NCI-H1694 treated with DMSO at 0.1 percent for 48 hours (cell line): Measurements from ENCODE around the gene MLLT6.

Experiments used
- DNase-seq: peaks from one replicate; lab custom pipeline; 2025; lab: John Stamatoyannopoulos, UW

MLLT6 gene

GRCh38 chr17:38766341-38766740, 61.3 kb downstream of the MLLT6 start:
- DNase-seq = no peak

DNA sequence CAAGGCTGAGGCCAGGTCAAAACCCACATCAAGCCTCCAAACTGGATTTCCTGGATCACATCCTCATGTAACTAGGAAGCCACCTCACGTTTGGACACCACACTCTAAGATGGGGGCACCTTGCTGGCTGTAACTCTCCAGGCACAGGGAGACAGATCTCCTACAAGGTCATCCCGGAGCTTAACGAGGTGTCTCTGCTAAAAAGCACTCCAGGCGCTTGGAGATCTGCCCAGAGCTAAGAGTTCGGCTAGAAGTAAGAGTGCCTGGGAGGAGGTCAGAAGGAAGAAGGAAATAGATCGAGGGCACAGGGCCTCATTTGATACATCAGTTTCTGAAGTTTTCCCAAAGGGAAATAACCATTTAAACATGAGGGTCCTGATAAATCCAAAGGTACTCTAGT, 63.3 kb downstream of the MLLT6 start:
- no peak for DNase-seq

DNA sequence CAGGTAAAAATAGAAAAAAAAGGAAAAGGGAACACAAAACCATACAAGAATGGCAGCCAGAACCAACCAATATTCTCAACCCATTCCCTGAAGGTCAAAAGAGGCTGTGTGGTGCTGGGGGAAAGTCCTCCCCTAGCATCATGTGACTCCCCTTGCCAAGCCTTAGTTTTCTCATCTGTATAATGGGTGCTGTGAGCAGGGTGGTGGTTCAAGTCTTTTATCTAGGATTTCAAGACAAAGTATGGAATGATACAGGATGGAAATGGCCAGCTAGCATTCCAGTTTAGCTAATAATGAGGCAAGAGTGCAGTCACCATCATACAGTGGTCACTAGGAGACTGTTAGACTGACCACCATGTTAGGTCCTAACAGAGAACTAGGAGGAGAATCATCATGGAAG, 68.2 kb downstream of the MLLT6 start:
- no peak for DNase-seq

- DNase-seq = no peak
Measured at GRCh38 chr17:38777641-38778250, 72.7 kb downstream of the MLLT6 start.
